AG10803 (cell line): ENCODE measurements around the gene AP4E1.

Experiments
- DNase-seq: peaks from one replicate; pipeline ENCODE4 v3.0.0; 2010; ENCODE audit warnings: low read depth
- H3K4me3 ChIP-seq: 2 replicates; pipeline ENCODE4 v1.5.1; 2011; ENCODE audit warnings: mild to moderate bottlenecking, low read length, control low read depth
- CTCF ChIP-seq: conservative IDR thresholded peaks from 2 replicates; pipeline ENCODE4 v1.5.1; 2011; ENCODE audit warnings: mild to moderate bottlenecking, low read length, control low read depth, inconsistent platforms

AP4E1 gene

GRCh38 chr15:50979041-50979440, 70.6 kb downstream of the AP4E1 start:
- DNase-seq = peak; percentile 29
- TF ChIP-seq CTCF = no peak
- H3K4me3 ChIP-seq = no peak overlapping the region

GRCh38 chr15:50993598-50993997, 85.1 kb downstream of the AP4E1 start:
- no peak overlapping the region for H3K4me3 ChIP-seq
- DNase-seq = no peak
- TF ChIP-seq CTCF = no peak

GRCh38 chr15:50996641-50997040, 88.2 kb downstream of the AP4E1 start:
- no peak overlapping the region for H3K4me3 ChIP-seq
- no peak for TF ChIP-seq CTCF
- peak; percentile 58 for DNase-seq

GRCh38 chr15:50997371-50998051, 89.0 kb downstream of the AP4E1 start:
- TF ChIP-seq CTCF = no peak
- no peak for DNase-seq
- no peak overlapping the region for H3K4me3 ChIP-seq

GRCh38 chr15:51004103-51004551, 95.6 kb downstream of the AP4E1 start:
- DNase-seq = peak; percentile 39
- H3K4me3 ChIP-seq = no peak overlapping the region
- no peak for TF ChIP-seq CTCF

GRCh38 chr15:51006336-51006985, 98.0 kb downstream of the AP4E1 start:
- DNase-seq = no peak
- no peak for TF ChIP-seq CTCF
- no peak overlapping the region for H3K4me3 ChIP-seq

- H3K4me3 ChIP-seq = no peak overlapping the region
- no peak for DNase-seq
- no peak for TF ChIP-seq CTCF
Observed at GRCh38 chr15:51007131-51007666, 98.7 kb downstream of the AP4E1 start.
